ENCODE measurements around the gene CLN5.

Gene CLN5

DNA sequence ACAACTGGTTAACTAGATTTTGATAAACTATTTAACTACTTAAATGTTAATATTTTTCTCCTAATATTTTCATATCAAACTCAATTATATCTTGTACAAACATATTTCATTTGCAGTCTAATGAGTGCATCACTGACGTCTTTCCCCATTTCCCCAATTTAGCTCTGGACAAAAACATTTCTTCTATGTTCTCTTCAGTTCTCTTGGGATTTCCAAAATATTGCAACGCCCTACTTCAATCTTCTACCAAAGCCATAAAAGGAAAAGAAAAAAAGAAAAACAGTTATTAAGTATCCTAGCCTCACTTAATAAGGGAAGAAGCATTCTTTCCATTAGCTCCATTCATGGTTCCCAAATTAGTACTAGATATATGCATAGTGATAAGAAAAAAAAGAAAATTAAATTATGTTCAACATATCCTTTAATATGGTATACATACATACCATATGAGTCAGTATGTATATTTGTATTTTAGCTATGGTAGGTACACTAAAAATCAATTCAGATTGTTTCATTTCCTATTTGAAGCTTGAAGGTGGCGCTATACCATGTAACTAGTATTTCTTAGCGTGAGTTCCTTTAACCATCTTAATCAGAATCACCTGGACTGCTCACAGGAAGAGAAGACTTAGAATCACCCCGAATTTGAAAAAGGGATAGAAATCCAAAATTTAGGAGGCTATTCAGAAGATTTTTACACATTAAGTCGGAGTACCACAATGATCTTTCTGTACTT, 25.2 kb downstream of the CLN5 start:
- no peak for DNase-seq (ENCODE audit: low spot score)

DNA sequence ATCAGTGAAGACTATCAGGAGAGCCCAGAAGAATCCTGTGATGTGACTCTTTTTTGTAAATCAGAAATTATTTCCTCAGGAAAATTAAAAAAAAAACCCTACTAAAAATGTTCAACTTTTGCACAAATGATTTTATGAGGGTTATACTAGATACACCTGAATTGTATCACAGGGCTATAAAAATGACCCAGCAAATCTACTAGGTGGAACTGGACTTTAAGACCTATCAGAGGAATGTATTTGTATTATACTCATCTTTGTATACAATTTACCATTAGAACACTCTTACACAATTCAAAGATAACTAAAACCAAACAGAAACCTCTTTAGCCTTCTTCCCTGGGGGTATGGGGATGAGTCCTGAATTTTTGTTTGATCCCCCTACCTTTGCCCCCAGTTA, 27.9 kb downstream of the CLN5 start:
- no peak for DNase-seq (ENCODE audit: low spot score)

DNA sequence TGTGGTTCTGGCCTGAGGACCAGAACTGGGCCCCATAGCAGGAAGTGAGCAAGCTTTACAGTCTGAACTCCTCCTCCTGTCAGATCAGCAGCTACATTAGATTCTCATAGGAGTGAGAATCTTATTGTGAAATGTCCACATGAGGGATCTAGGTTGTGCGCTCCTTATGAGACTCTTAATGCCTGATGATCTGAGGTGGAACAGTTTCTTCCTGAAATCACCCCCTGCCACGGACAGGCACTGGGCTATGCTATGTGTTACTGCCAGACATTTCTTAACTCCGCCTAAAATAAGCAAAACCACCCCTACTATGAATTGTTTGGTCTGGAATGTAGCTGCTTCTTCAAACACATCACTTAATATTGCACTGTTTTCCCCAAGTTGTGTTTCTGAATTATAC, 30.5 kb downstream of the CLN5 start:
- no peak for DNase-seq (ENCODE audit: low spot score)

DNA sequence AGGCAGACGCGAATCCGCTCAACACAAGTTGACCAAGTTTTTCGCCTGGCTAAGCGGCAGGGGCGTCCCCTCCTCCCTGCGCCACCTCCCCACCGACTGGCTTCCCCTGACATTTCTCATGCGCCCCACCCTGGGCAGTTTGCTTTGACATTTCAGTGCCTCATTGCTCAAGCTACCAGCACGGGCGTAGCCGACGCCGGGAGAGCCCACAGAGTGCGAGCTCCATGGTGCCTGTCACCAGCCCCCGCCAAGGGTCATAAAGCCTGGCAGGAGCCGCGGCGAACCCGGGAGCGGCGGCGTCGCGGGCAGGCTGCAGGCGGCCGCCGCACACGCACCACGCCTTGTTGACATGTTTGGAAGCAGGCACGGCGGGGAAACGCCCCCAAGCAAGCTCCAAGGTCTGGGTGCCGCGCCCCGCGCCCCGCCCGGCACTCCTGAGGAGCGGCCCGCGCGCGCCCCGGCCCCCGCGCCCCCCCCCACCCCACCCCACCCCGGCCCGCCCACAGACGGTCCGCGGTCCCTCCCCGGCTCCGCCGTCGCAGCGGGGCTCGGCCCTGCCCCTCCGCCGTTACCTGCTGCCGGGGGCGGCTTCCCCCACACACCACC, 34.5 kb downstream of the CLN5 start:
- peak; percentile 70 for DNase-seq (ENCODE audit: low spot score)

DNA sequence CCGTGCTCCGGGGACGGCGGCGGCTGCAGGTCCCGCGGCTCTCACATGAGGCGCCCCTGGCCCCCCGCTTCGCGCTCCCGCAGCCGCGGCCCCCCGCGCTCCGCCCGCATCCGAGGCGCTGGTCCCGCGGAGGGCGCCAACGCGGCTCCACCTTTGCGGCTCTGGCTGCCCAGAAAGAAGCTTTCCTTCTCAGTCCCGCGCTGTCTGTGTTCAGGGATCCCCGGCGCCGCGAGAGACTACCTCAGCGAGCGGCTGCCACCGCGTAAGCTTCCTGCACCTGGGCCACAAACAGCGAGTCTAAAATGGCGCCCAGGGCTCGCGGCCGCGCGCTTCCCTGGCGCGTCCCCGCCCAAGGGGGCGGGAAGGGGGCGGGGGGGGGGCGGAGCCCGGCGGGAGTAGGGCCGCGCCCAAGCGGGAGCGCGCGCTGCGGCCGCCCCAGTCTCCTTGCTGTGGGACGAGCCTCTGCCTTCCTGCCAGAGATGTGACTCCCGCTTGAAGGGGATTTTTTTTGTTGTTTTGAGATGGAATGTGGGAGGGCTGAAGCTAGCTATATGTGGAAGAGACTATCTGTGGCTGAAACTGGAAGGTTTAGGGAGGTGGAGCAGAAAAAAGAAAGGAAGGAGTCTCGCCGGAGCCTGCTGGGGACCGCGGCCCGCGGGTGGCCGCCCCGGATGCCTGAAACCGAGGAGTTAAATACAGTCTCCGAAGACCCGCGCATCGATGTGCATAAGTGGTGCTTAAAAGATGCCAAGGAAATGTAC, 35.2 kb downstream of the CLN5 start, which contains the start of gene FBXL3:
Gene FBXL3, minus strand, starts transcription at position 299 of the 761 bp plus-strand sequence. CDS start 5,299 bp downstream, outside the sequence.
- DNase-seq (ENCODE audit: low spot score): peak; percentile 85

DNA sequence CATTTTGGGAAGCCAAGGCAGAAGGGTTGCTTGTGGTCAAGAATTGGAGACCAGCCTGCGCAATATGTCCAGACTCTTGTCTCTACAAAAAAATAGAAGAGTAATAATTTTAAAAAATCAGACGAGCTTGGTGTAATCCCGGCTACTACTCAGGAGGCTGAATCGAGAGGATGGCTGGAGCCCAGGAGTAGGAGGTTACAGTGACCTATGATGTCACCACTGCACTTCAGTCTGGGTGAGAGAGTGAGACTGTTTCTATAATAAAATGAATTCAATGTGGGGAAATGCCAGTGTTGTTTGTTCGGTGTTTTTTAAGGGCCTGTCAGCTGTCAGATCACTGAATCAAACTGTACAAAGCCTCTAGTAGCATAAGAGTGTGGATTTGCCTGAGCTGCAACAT, 36.3 kb downstream of the CLN5 start:
- no peak for DNase-seq (ENCODE audit: low spot score)

DNA sequence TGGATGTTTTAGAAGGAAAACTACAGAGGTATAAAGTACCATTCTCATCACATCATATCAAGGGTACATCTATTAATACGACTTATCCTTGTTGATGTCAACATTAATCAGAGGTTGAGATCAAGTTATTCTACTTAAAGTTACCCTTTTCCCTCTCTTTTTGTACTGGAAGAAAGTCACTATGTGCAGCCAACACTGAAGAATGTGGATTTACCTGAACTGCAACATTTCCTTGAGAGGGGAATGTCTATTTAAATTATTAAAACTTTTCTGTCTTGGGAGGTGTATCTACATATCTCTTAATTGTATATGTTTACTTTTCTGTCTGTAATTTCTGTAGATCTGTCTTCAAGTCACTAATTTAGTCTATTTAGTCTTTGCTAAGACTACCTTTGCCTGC, 37.6 kb downstream of the CLN5 start:
- DNase-seq (ENCODE audit: low spot score): no peak

DNA sequence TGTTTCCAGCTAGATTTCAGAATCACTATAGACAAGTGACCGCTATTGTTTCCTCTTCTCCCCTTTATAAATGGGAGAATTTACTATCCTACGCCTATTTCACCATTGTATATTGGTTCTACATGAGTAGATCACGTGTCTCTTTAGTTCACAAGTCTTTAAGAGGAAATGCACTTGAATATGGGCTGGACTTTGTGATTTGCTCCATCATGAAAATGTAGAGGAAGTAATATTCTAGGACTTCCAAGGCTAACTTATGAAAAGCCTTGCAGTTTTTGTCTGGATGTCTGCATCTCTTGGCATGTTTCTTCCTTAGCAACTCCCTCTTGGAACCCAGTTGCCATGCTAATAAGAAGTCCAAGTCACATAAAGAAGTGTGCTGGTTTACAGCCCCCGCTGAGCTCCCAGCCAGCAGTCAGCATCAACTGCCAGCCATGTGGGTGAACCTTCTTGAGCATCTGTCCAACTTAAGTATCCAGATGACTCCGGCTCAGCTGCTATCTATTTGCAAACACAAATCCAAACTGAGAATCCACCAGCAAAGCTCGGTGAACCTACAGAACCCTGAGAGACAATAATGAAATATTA, 39.9 kb downstream of the CLN5 start:
- DNase-seq (ENCODE audit: low spot score): no peak

DNA sequence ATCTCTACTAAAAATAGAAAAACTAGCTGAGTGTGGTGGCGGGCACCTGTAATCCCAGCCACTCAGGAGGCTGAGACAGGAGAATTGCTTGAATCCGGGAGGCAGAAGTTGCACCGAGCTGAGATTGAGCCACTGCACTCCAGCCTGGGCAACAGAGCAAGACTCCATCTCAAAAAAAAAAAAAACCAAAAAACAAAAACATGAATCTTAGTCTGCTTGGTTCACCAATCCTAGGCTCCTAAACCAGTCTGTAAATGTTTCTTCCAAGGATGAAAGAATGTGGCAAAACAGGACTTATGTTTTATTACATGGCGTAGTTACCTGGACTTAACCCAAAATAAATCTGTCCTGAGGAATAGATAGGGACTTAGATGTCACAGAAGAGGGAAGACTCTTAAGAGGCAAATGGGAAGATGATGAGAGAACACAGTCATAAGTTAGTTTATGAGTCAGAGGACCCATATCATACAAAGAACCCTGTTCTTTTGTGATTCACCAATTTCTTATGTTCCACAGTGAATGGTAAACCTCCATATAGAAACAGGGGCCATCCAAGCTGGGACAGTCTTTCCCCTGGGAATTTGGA, 41.9 kb downstream of the CLN5 start:
- no peak for DNase-seq (ENCODE audit: low spot score)

DNA sequence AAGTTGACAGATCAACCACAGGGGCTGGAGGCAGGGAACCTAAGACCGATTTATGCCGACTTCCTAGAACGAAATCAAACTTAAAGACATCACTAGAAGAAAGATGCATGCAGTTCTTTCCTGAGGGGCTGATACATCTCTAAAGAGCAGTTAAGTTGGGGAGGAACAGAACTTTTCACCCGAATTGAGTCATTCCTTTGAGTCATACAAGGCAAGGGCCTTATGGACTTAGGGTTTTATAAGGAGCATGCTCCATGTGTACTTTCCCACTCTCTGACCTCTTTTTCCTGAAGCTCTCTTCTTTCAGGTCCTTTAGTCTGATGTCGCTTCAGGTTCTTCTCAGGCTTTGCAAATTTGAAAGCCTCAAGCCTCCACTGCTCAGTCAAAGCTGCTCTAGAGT, 43.0 kb downstream of the CLN5 start:
- no peak for DNase-seq (ENCODE audit: low spot score)

DNA sequence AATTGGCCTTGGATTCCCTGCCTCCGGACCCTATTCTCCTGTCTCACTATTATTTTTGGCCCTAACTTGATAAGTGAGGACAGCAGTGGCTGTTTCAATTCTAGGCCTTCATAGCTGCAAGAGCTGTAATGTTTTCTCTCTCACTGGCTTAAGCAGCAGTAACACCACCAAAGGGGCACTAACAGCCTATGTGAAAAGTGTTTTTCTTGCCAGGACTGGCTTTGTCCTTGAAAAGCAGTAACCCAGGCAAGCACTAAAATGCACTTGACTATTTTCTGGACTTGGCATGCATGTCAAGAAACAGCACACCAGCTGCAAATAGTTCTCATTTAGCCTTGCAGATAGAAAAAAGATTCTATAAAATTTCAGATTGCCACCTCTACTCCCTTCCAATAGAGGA, 44.4 kb downstream of the CLN5 start:
- DNase-seq (ENCODE audit: low spot score): no peak

DNA sequence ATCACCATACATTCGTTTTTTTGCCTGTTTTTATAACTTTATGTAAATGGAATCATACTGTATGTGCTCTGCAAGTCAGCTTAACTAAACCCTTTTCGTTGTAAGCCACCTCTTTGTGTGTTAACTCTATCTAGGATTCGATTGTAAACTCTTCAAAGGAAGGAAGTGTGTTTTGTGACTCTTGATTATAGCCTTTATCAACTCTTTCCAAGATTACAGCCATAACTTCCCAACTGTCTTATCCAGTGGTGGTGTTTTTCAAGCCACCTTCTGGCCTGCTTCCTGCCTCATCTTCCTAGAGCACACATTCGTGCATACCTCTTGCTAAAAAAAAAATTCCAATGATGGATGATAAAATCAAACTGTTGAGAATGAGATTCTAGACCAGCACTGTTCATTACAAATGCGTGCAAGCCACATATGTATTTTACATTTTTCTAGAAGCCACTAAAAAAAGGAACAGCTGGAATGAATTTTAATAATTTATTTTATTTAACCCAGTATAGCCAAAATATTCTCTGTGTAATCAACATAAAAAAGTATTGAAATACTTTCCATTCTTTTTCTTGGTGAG, 47.1 kb downstream of the CLN5 start:
- no peak for DNase-seq (ENCODE audit: low spot score)

DNA sequence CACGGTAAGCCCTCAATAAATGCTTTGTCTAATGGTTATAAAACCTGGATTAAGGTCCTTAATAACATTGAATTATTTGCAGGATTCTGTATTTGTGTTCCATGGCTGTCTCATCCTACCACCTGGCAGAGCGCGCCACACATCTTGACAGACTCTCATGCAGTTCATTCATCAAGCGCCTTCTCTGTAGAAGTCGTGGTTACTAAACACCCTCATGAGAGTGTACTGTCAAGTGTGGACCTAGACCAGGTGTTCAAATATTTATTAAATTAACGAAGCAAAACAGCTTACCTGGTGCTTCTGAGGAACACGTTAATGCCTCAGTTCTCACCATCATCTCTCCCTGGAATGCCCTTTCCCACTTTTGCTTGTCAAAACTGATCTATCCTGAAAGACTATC, 48.2 kb downstream of the CLN5 start:
- DNase-seq (ENCODE audit: low spot score): no peak

DNA sequence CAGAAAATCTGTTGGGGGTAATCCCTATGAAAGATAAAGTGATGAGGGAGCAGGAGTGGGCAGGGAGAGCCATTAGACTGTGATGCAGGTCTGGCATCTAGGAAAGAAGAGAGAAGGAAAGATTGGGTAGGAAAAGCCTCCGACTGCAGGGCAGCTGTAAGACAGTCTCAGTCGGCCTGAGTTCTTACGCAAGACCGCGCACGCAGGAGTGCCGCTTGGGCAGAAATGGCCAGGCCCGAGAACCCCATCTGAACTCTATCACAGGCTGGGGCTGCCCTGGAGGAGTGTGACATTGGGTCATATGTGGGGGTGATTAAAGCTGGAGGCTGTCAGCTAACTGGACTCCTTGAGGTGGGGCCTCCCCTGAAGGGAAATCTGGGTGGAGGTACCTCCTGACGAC, 49.0 kb downstream of the CLN5 start:
- no peak for DNase-seq (ENCODE audit: low spot score)

DNA sequence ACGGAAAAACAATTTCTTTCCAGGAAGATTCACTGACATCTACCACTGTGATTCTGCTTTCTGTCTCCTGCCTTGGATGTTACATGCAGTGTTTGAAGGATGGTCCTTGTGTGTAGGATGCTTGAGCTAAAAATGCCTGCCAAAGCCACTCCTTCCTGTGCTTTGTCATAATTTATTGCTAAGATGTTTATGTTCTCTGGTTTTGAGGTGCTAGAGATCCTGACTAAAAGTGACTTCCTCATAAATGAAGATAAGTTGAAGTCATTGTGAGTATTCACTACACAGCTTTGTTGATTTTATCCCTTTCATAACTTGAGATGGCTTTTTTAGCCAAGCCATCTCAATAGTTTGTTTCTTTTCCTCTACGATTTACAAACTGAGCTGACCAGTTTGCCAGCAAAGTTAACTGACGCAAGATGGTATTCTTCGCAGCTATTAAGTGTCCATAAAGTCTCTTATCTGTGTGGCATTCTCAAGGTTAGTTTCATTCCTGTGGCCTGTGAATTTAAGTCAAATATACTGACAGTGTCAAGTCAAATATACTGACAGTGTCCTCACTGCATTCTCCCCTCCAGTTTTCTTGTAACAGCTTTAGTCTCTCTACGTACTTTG, 50.8 kb downstream of the CLN5 start:
- no peak for DNase-seq (ENCODE audit: low spot score)

DNA sequence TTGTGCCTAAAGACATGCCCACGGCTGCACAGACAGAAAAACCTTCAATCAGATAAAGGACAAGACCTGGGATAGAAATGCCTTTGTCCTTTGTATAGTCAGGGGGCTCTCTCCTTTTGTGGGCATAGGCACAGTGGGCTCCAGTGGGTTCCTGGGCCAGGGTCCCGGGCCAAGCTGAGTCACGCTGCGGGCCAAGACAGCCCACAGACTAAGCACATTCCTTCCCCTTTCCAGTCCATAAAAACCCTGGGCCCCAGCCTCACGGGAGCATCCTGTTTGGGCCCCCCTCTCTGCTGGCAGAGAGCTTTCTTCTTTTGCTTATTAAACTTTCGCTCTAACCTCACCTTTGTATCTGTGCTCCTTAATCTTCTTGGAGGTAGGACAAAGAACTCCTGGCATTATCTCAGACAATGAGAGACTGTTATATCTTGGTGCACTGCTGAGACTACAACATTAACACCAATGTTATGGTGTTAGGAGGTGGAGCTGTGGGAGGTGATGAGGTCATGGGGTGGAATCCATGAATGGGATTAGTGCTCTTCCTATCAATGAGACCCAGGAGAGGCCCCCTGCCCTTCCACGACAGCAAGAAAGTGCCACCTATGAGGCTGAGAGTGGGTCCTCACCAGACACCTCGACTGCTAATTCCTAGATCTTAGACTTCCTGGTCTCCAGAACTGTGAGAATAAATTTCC, 55.9 kb downstream of the CLN5 start:
- DNase-seq (ENCODE audit: low spot score): no peak

DNA sequence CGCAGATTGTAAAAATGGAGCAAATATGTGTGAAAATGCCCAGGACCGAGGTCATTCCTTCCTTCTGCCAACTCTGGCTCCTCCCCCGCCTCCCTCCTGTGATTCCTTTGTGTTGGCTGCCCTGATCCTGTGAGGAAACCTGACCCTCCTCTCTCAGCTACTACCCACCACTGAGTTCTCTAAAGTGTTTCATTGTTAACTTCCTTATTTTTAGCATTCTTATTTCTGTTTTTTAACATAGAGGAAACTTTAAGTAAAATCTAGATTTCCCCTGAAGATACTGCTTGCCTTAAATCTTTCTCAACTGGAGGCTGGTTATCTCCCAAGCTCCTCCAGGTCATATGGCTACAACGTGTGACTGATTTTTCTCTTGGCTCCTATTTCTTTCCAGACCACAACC, 56.8 kb downstream of the CLN5 start:
- DNase-seq (ENCODE audit: low spot score): no peak

DNA sequence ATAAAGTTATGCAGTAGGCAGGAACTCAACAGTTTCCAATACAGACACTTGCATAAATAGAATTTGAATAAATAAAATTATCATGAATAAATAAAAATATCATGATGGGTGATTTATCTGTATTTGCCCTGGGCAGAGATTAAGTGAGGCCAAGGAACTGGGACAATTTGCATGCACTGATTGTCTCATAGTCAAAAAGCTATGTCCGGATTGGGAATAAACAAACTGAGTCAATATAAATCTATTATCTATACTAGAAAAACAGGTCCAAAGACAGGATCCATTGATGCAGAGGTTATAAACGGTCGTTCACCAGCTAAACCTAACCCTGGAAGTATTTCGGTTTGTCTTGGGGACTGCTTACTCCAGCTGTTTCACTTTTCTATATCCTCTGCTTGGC, 61.3 kb downstream of the CLN5 start:
- DNase-seq (ENCODE audit: low spot score): no peak
